ENCODE measurements around the gene TLR3.

- TF ChIP-seq, protein P1, sequence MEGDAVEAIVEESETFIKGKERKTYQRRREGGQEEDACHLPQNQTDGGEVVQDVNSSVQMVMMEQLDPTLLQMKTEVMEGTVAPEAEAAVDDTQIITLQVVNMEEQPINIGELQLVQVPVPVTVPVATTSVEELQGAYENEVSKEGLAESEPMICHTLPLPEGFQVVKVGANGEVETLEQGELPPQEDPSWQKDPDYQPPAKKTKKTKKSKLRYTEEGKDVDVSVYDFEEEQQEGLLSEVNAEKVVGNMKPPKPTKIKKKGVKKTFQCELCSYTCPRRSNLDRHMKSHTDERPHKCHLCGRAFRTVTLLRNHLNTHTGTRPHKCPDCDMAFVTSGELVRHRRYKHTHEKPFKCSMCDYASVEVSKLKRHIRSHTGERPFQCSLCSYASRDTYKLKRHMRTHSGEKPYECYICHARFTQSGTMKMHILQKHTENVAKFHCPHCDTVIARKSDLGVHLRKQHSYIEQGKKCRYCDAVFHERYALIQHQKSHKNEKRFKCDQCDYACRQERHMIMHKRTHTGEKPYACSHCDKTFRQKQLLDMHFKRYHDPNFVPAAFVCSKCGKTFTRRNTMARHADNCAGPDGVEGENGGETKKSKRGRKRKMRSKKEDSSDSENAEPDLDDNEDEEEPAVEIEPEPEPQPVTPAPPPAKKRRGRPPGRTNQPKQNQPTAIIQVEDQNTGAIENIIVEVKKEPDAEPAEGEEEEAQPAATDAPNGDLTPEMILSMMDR (IDR thresholded peaks at IDR 0.05) = no peak
- TF ChIP-seq POLR2A (IDR thresholded peaks at IDR 0.05) = no peak
Measured at GRCh38 chr4:186116697-186117096, 47.7 kb downstream of the TLR3 start.
